HG03103 (cell line): ENCODE measurements around the gene CCDC15.
A peak's percentile ranks its signal among the peaks of the same experiment; 100 is the strongest.
"Not testable (repeated sequence)": the region's sequence is repeated elsewhere in the genome, so short reads cannot be mapped to it uniquely, and the experiment has no call there.

Source experiments
- ATAC-seq: cut with Tn5 transposase; IDR thresholded peaks from one replicate; pipeline ENCODE4 v1.9.1; 2021; ENCODE audit warnings: low read depth; ENCODE audit not compliant: unreplicated experiment

Gene CCDC15

DNA sequence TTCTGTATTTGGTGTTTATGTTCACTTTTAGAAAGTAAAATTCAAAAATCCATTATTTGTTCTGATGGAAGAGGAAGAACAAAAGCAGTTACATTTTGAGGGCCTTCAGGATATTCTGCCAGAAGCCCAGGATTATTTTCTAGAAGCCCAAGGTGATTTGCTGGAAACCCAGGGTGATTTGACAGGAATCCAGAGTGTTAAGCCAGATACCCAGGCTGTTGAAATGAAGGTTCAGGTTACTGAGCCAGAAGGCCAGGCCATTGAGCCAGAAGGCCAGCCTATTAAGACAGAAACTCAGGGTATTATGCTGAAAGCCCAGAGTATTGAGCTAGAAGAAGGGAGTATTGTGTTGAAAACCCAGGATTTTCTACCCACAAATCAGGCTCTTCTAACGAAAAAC lies 33.1 kb downstream of the CCDC15 start:
- ATAC-seq: no peak

GRCh38 chr11:124988063-124988462 lies 34.1 kb downstream of the CCDC15 start:
- no peak for ATAC-seq

- ATAC-seq: no peak
These were observed 47.2 kb downstream of the CCDC15 start for GRCh38 chr11:125001079-125001778.

DNA sequence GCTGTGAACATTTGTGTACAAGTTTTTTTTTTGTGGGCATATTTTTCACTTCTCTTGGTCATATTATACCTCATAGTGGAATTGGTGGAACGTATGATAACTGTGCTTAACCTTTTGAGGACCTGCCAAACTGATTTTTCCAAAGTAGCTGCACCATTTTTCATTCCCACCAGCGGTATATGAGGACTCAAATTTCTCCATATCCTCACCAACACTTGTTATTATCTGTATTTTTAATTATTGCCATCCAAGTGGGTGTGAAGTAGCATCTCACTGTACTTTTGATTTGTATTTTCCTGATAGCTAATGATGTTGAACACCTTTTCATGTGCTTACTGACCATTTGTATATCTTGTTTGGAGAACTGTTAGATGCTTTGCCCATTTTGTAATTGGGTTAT lies 47.8 kb downstream of the CCDC15 start:
- no peak for ATAC-seq

DNA sequence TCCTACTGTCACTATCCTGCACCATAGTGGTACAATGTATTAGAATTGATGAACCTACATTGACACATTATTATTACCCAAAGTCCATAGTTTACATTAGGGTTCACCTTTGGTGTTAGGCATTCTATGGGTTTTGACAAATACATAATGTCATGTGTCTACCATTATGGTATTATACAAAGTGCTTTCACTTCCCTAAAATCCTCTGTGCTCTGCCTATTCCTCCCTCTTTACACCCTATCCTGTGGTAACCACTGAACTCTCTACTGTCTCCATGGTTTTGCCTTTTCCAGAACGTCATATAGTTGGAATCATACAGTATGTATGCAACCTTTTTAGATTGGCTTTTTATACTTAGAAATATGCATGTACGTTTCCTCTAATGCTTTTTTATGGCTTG lies 51.5 kb downstream of the CCDC15 start:
- ATAC-seq: no peak

DNA sequence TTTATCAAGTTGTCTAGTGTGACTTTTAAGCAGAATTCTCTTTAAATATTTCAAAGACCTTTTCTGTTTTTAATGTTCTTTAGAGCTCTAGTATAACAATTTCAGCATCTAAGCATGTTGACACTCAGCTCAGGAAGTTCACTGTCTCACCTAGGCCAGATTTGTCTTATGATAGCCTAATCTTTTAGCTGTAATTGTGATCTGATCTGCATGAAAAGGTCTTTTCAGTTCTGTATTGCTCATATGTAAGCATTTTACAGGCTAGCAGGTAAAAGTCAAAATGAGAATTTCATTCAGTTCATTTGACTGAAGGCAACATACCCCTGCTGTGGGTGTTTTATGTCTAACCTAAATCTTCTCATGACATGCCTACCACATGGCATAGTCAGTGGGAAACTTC lies 62.4 kb downstream of the CCDC15 start:
- ATAC-seq: no peak

- no peak for ATAC-seq
These were observed 66.3 kb downstream of the CCDC15 start for GRCh38 chr11:125020342-125020741.

- no peak for ATAC-seq
These were observed 68.5 kb downstream of the CCDC15 start for GRCh38 chr11:125022551-125022950.

DNA sequence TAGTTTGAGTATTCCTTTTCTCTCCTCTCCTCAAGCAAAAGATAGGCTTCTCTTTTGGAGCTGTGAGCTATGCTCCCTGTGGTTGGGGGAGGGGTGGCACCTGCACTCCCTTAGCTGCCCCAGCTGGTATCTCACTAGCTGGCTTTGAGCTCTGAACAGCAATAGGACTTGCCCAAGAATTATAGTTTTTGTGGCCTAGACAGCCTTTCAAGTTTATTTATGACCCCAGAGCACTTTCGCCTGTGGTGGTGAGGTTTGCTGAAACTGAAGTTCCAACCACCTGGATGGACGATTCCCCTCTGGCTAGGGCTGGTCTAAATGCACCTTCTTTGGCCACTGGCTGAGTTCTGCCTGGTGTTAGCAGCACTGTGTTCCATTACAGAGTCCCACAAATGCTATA lies 72.0 kb downstream of the CCDC15 start:
- ATAC-seq: no peak

GRCh38 chr11:125029431-125029830 lies 75.4 kb downstream of the CCDC15 start:
- ATAC-seq: not testable (repeated sequence)

DNA sequence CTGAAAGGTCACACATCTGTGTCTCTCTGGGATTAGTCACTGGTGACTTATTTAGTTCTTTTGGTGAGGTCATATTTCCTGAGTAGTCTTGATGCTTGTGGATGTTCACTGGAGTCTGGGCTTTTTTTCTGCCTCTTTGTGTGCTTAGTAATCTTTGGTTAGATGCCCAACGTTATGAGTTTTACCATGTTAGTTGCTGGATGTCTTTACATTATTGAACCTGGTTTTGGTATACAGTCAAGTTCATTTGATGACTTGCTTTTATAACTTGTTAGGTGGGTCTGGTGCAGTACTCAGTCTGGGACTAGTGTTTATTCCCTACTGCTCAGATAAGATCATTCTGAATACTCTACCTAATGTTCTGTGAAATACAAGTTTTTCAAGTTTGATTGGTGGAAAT lies 82.9 kb downstream of the CCDC15 start:
- no peak for ATAC-seq

- ATAC-seq: no peak
These were observed 95.3 kb downstream of the CCDC15 start for GRCh38 chr11:125049164-125049792.

GRCh38 chr11:125052047-125052446 lies 98.0 kb downstream of the CCDC15 start:
- ATAC-seq: no peak

DNA sequence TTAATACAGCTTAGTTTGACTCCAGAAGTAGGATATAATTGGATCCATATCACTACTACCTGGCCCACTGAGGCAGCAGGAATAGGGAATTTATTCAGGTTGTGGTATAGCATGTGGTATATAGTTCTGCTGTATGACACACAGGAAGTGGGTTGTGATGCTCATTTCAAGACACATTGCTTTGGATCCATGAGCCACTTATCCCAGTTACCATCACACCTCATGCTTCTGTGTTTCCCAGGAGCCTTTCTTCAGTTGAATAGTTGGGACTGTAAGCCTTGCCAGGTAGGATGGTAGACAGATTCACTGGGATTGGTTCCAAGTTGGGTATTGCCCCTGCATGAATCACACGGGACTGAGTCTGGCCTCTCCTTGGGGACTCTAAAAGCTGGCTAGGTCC lies 99.2 kb downstream of the CCDC15 start:
- no peak for ATAC-seq

DNA sequence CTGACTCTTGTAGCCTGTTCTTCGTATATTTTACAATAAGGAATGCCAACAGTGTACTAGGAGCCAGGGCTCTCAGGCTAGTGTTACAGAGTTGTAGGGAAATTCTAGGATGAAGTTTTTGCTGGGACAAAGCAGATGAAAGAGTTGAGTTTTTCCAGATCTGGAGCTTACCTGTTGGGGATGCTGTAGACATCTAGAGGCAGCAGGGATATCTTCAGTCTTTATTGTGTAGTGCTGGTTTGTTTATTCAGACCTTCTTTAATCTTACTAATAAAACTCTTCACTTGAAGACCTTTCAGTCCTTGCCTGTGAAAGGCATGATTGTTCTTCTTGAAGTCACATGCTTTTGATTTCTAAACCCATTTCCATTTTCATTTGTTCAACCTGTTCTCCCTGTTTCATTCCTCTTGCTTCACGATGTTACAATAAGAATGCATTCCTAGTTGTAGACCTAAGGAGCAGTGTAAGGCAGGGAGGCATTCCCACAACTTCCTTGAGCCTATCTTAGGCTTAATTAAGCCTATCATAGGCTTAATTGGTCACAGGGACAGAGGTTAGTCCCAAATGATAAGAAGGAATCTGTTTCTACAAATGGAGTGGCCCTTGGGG lies 101.2 kb downstream of the CCDC15 start:
- ATAC-seq: no peak

GRCh38 chr11:125056111-125056510 lies 102.1 kb downstream of the CCDC15 start:
- ATAC-seq: not testable (repeated sequence)

DNA sequence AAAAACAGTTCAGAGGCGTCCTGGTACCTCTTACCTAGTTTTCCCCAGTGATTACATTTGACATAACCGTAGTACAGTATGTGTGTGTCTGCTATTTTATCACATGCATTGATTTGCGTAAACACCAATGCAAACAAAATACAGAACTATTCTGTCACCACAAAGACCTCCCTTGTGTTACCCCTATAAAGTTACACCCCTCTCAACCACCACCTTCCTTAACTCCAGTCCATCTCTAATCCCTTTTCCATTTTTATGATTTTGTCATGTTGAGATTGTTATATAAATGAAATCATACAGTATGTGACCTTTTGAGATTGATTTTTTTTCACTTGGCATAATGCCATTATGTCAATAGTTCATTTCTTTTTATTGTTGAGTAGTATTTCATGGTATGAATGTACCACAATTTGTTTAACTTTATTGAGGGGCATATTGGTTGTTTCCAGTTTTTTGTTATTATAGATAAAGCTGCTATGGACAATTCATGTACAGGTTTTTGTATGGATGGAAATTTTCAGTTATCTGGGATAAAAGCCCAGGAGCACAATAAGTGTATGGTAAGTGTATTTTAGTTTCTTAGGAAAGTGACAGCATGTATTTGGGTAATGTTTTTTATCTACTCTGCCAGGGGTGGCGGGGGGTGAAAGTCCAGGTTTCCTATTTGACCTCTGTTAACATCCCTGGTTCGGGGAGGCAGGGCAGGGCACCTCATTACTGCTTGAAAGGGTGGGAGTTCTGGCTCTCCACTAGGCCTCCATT lies 103.1 kb downstream of the CCDC15 start:
- no peak for ATAC-seq

DNA sequence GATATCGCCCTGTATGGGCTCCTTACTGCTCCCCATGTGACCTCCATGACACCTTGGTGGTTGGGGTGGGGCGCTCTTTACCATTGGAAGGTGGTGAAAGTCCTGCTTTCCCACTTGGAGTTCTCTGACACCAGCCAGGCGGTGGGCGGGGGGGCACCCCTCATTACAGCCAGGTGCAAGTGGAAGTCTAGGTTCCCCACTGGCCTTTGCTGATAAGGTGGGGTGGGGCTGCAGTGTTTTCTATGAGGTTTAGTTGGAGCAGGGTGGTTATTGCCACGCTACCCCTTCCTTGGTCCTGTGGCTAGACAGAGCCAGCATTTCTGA lies 103.7 kb downstream of the CCDC15 start:
- ATAC-seq: no peak

GRCh38 chr11:125061281-125061680 lies 107.3 kb downstream of the CCDC15 start:
- no peak for ATAC-seq

DNA sequence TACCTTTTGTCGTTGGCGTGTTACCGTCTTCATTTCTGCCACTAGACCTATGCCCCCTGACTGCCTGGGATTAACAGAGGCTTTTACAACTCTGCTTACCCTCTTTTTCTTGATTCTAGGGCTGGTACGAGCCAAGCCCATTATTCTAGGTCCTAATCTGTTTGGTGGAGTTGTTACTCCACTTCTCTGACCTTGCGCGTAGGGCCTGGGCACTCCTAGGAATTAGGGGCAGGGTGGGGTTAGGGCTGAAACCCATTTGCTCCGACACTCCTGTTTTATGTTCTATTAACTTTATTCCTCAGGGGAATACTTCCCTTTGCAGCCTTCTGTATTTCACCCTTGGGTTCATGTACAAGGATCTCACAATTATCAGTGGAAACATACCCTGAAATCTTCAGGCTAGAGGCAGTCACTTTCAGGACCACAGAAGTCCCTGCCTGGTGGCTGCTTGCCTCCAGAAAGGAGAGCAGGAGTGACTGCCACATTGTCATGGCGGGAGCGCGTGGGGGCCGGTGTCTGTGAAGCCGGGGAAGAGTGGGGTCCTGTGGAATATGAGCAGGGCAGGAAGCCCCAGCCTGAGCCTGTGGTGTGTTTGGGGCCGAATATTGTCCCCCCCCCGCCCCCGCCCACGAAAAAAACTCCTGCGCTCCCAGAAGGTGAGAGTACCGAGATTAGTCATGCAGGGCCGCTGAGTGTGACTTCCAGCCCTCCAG lies 108.4 kb downstream of the CCDC15 start:
- peak; percentile 4 for ATAC-seq

DNA sequence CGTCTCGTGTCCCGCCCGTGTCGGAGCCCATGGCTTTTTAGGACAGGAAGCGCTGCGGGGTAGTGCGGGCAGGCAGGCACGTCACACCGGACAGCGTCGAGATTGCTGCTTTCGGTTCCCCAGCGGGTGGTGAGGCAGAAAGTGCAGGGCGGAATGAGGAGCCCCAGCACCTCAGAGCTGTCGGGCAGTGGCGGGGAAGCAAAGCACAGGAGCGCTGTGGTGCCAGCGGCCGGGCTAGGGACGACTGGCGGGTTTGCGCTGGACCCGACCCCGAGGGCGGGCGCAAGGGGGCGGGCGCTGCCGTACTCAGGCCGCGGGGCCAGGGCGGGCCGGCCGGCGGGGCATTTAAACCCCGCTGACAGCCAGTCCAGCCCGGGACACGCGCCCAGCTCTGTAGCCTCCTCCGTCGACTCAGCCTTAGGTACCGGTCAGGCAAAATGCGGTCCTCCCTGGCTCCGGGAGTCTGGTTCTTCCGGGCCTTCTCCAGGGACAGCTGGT lies 109.0 kb downstream of the CCDC15 start, which contains the start of gene SLC37A2:
Gene SLC37A2, plus strand, starts transcription at position 375 of the 498 bp plus-strand sequence. Its CDS starts 63 bp downstream, at position 438.
- ATAC-seq: peak; percentile 95
